AG09319 (cell line): ENCODE data around the gene NTSR2.

Source experiments
- DNase-seq: peaks from one replicate; pipeline ENCODE4 v3.0.0-alpha.2; 2010; ENCODE audit warnings: low read depth; ENCODE audit errors: extremely low read depth
- CTCF ChIP-seq: IDR thresholded peaks from 2 replicates; pipeline ENCODE4 v1.5.1; 2011; ENCODE audit warnings: low read depth, mild to moderate bottlenecking, inconsistent platforms, low read length, moderate library complexity

The NTSR2 gene

GRCh38 chr2:11691076-11691660 lies 21.2 kb upstream of the NTSR2 start:
- no peak for TF ChIP-seq CTCF
- DNase-seq, result no peak

GRCh38 chr2:11688222-11689069 lies 18.5 kb upstream of the NTSR2 start:
- DNase-seq, result peak; percentile 24
- peak; percentile 86 for TF ChIP-seq CTCF

- TF ChIP-seq CTCF, result no peak
- DNase-seq, result no peak
Measured at GRCh38 chr2:11687736-11688135, 17.7 kb upstream of the NTSR2 start.

- no peak for TF ChIP-seq CTCF
- DNase-seq, result no peak
Measured at GRCh38 chr2:11685906-11686470, 16.0 kb upstream of the NTSR2 start.

GRCh38 chr2:11684894-11685460 lies 15.0 kb upstream of the NTSR2 start:
- TF ChIP-seq CTCF, result no peak
- DNase-seq, result no peak

- no peak for DNase-seq
- no peak for TF ChIP-seq CTCF
Measured at GRCh38 chr2:11683966-11684365, 14.0 kb upstream of the NTSR2 start.

GRCh38 chr2:11683476-11683875 lies 13.5 kb upstream of the NTSR2 start:
- no peak for DNase-seq
- no peak for TF ChIP-seq CTCF
